GM10266 (cell line): ENCODE data around the gene FAM76B.

Source experiments
- DNase-seq: peaks from one replicate; pipeline ENCODE4 v3.0.0; 2012; ENCODE audit errors: extremely low spot score
- TF ChIP-seq, protein P1 (sequence below): IDR thresholded peaks from 2 replicates; pipeline ENCODE4 v1.5.1; 2012; ENCODE audit warnings: mild to moderate bottlenecking, low read depth; ENCODE audit not compliant: control insufficient read depth, insufficient read depth; ENCODE audit errors: missing control alignments

The FAM76B gene

DNA sequence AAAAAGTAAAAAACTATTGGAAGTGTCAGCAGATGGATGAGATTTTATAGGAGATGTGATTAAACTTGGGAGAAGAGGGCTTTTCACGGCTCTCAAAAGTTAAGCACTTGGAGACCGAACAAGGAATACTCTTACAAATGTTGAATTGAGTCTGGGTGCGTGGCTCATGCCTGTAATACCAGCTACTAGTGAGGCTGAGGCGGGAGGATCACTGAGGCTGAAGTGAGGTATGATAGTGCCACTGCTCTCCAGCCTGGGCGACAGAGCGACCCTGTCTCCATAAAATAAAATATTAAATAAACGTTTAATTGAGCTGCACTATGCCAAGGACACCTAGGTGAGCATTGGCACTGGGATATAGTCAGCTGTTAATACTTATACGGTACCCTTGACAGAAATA is 2.6 kb upstream of the FAM76B start:
- TF ChIP-seq, protein P1, sequence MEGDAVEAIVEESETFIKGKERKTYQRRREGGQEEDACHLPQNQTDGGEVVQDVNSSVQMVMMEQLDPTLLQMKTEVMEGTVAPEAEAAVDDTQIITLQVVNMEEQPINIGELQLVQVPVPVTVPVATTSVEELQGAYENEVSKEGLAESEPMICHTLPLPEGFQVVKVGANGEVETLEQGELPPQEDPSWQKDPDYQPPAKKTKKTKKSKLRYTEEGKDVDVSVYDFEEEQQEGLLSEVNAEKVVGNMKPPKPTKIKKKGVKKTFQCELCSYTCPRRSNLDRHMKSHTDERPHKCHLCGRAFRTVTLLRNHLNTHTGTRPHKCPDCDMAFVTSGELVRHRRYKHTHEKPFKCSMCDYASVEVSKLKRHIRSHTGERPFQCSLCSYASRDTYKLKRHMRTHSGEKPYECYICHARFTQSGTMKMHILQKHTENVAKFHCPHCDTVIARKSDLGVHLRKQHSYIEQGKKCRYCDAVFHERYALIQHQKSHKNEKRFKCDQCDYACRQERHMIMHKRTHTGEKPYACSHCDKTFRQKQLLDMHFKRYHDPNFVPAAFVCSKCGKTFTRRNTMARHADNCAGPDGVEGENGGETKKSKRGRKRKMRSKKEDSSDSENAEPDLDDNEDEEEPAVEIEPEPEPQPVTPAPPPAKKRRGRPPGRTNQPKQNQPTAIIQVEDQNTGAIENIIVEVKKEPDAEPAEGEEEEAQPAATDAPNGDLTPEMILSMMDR, result no peak
- no peak for DNase-seq

DNA sequence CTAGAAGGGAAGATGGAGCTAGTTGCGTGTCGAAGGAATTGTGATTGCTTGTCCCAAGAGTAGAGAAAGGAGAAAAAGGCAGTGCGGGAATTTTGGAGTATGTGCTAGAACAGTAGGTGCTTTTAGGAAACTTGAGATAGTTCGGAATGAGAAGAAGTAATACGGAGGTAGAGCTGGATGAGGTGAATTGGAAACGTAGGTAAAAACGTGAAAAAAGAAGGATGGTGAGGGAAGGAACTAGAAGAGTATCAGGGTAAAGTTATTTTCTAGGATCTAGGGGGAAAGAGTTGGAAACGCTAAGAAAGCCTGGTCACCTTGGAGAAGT is 2.1 kb upstream of the FAM76B start:
- TF ChIP-seq, protein P1, result no peak

DNA sequence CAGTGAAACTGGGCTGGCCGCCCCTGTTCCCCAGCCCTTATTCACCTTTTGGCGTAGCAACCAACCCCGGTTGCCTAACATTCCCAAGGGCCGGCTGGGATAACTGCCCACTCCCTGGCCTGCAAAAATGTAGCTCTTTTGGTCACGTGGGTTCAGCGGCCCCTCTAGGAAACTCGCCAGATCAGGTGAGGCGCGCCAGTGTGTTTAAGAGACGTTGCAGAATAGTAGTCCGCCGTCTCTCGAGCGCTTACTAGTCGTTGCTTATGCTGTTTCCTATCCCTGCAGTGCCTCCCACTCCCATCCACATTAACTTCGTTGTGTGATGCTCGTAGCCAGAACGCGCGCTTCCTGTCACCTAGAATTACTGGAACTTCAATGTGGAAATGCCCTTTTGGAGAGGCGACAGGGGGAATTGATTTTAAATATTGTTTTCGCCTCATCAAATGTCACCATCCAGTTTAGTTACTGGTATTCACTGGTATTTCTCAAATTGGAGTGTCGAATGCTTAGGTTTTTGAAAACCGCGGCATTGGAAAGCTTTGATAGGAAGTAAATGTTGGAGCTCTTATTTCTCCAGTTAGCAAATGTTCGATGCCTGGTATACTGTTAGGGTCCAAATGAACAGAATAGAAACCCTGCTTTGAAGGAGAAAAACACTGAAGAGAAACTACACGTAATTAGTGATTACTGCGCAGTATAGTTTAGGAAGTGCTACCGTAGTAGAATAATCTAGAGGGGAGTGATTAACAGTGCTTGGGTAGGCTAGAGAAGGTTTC is 1.5 kb upstream of the FAM76B start:
- TF ChIP-seq, protein P1, result no peak
- DNase-seq, result peak; percentile 32

More for the DNA sequence above, 2.1 kb upstream of the FAM76B start:
- no peak for DNase-seq

DNA sequence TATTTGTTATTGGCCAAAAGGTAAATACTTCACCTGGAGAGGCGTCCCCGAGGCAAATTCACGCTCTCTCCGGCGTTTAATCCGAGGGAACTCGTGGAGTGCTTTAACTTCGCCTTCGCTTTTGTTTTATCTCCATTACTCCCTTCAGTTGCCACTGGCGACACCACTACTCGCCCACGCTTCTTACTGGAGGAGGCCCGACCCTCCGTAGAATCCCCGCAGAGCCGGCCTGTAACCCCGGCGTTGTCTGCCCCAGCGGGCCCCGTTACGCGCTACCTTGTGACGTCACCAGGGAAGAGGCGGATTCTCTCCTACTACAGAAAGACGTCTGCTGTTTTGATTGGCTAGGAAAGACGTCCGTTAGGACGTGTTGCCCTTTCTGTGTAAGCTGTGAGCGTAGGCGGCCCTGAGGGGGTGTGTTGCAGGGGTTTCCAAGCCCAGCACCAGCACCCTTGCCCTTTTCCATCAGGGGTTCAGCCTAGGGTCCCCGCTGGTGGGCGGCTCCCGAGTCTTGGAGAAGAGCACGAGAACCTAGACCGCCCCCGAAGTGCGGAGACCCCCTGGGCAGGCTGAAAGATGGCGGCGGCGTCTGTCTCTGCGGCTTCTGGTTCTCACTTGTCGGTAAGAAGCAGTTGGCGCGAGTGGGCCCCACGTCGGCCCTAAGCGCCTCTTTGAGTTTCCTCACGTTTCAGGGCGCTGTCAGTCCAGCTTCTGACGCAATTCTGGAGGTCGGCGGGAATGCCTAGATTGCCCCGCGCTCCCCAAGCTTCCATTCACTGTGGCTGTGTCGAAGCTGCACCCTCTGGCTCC is 746 bp upstream of the FAM76B start, which contains the start of gene CEP57:
TSS of gene CEP57 (plus strand) at position 376 of the 810 bp plus-strand sequence. CDS start at position 577, 201 bp downstream.
- TF ChIP-seq, protein P1, result no peak
- DNase-seq, result peak; percentile 90

DNA sequence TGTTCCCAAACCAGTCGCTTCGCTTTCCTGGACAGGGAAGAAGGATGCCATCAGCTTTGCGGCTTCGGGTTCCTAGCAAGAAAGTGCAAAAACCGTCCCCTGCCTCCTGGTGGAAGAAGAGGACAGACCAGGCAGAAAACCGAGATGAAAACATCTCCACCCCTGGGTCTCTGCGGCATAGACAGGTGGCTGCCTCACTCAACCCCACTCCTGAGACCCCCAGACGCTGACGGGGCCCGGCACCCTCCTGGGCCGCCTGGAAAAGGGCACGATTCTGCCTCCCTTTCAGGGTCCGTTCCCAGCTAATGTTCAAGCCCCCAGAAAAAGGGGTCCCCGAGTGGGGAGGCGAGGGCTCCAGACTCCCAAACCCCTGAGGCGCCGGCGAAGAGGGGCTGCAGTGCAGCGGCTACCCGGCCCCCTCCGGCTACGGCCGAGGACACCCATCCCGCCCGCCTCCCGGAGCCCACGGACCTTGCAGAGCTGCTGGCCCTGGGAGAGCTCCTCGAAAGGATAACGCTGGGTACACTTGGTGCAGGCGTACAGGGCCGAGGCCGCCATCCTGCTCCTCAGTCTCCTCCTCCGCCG is 569 bp downstream of the FAM76B start:
- TF ChIP-seq, protein P1, result no peak
- peak; percentile 15 for DNase-seq

DNA sequence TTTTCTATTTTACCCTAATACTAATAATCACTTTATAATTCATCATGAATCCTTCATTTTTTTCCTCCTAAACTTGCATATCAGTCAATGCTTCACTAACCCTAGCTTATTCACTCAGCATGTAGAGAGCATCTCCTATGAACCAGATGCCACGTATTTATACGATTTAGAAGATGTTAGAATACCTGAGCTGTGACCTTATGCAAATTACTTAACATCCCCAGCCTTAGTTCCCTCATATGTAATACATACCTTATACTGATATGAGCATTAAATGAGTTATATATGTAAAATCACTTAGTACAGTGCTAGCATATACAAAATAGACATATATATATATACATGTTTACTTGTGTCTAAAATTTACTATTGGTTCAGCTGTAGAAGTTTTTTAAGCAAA is 9.0 kb downstream of the FAM76B start:
- TF ChIP-seq, protein P1, result no peak
- DNase-seq, result no peak

DNA sequence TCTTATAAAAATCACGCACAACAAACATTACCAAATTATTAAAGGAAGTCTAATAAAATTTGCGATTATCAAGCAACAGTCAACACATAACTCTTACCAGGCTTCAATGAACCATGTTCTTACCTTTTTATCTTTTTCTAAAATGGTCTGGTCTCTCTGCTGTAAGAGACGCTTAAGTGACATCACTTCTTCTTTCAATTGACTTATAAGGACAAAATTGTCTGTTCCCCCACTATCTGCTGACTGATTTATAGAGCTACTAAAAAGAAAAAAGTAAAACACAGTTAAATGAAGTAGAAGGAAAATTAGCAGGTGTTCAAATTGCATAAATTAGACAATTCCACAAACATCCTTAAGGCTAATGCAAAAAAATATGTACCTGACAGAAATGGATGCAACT is 10.9 kb downstream of the FAM76B start:
- no peak for DNase-seq
- TF ChIP-seq, protein P1, result no peak
